HepG2 (cell line): Measurements from ENCODE around the gene VEGFB.

Experiments used
- EZH2 ChIP-seq: conservative IDR thresholded peaks from 2 replicates; pipeline ENCODE4 v1.6.1; 2012; ENCODE audit warnings: mild to moderate bottlenecking, low read depth, low read length, moderate library complexity
- NFATC3 ChIP-seq: sonication (generic); formaldehyde crosslinking; IDR thresholded peaks from 2 replicates; pipeline ENCODE4 v1.5.1; 2020; ENCODE audit warnings: mild to moderate bottlenecking, missing genetic modification reagents
- NR3C1 ChIP-seq: sonication (generic); formaldehyde crosslinking; IDR thresholded peaks from 2 replicates; pipeline ENCODE4 v1.4.0; 2020; ENCODE audit warnings: missing genetic modification reagents
- SMAD3 ChIP-seq: sonication (generic); formaldehyde crosslinking; IDR thresholded peaks from 2 replicates; pipeline ENCODE4 v1.4.0; 2020; ENCODE audit warnings: missing genetic modification reagents

GRCh38 chr11:64263021-64263946 is 28.9 kb downstream of the VEGFB start:
- no peak for TF ChIP-seq EZH2
- TF ChIP-seq SMAD3 (CRISPR knock-in tag) = no peak
- TF ChIP-seq NFATC3 (CRISPR knock-in tag) = no peak
- no peak for TF ChIP-seq NR3C1 (CRISPR knock-in tag)
